Immature natural killer cell (primary cell): ENCODE measurements around the gene KCND2. TPM values are rescaled to one million over a fixed set of nuclear protein-coding genes. Genes with fewer than 3 reads are reported as not detected.
"Not testable (repeated sequence)": the region's sequence is repeated elsewhere in the genome, so short reads cannot be mapped to it uniquely, and the experiment has no call there.

ENCODE experiments used
- DNase-seq, 3 donors: peaks; one replicate each; pipeline ENCODE4 v3.0.0; 2022; ENCODE audit warnings: mixed read lengths in 1 of 3
- H3K27ac Mint-ChIP-seq, 6 donors: one replicate each; pipeline ENCODE4 v1.8.0; 2020; ENCODE audit warnings: mixed read lengths in 6 of 6, mild to moderate bottlenecking in 5 of 6, inconsistent platforms in 4 of 6, moderate library complexity in 3 of 6
- H3K27me3 Mint-ChIP-seq, 3 donors: one replicate each; pipeline ENCODE4 v1.8.0; 2020 to 2021; ENCODE audit warnings: low read depth in 3 of 3, mild to moderate bottlenecking in 3 of 3, mixed read lengths in 3 of 3, moderate library complexity in 3 of 3, inconsistent platforms in 1 of 3
- H3K36me3 Mint-ChIP-seq, 3 donors: one replicate each; pipeline ENCODE4 v1.8.0; 2020; ENCODE audit warnings: mixed read lengths in 3 of 3, inconsistent platforms in 2 of 3, mild to moderate bottlenecking in 2 of 3
- H3K4me1 Mint-ChIP-seq, 2 donors: one replicate each; pipeline ENCODE4 v1.8.0; 2020; ENCODE audit warnings: inconsistent platforms in 2 of 2, mild to moderate bottlenecking in 2 of 2, mixed read lengths in 2 of 2, moderate library complexity in 1 of 2
- H3K4me3 Mint-ChIP-seq, 5 donors: one replicate each; pipeline ENCODE4 v1.8.0; 2020; ENCODE audit warnings: mild to moderate bottlenecking in 5 of 5, mixed read lengths in 5 of 5, inconsistent platforms in 3 of 5, moderate library complexity in 3 of 5
- H3K9me3 Mint-ChIP-seq, 6 donors: one replicate each; pipeline ENCODE4 v1.8.0; 2020; ENCODE audit warnings: mild to moderate bottlenecking in 6 of 6, mixed read lengths in 6 of 6, inconsistent platforms in 4 of 6, moderate library complexity in 3 of 6
- polyA plus RNA-seq, 3 donors: library from polyadenylated mRNA; unstranded; fragments of 300-500 nt; fragmentation: Illumina TruSeq; gene quantifications; one replicate each; pipeline ENCODE4 v1.2.3, GENCODE V29; 2021

Gene KCND2
- polyA plus RNA-seq, 3 donors from 2014 or later, result not detected

- H3K4me1 Mint-ChIP-seq, result no peaks in the 10 kb centered on the region
- no peak overlapping the region for H3K27ac Mint-ChIP-seq
- peaks cover 0 to 1% (median 0%) of the 10 kb centered on the region in 3 donors for H3K27me3 Mint-ChIP-seq
- H3K9me3 Mint-ChIP-seq, result peaks cover 0 to 4% (median 0%) of the 10 kb centered on the region in 6 donors
- no peak overlapping the region for H3K4me3 Mint-ChIP-seq
- H3K36me3 Mint-ChIP-seq, result no peaks in the 10 kb centered on the region
- no peak for DNase-seq
These were observed 282.1 kb downstream of the KCND2 start for GRCh38 chr7:120554960-120555571.

GRCh38 chr7:120564145-120564544, 291.2 kb downstream of the KCND2 start:
- DNase-seq, result no peak
- Mint-ChIP-seq H3K36me3 (no peaks in the 10 kb centered on the region), H3K4me1 (no peaks in the 10 kb centered on the region), H3K4me3 (no peak overlapping the region), H3K27me3 (peaks cover 0 to 2% (median 0%) of the 10 kb centered on the region in 3 donors), H3K9me3 (peaks cover 0 to 13% (median 7%) of the 10 kb centered on the region in 6 donors), H3K27ac (no peak overlapping the region)

DNA sequence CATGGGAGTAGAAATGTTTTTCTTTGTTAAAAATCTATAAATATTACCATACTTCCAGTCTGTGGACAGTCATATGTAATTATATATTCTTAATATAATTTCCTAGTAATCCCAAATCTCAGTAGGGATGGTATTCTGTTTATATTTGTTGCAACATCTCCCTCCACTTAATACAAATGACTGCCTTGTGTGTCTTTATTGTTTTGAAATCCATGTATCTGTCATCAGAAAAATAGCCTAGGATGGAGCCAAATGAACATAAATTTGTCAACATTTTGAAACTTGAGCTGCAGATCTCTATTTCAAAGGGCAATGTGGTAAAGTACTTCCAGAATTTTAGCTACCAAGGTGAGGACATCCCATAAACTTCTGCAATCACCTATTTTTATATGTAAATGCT, 294.2 kb downstream of the KCND2 start:
- no peak for DNase-seq
- no peak overlapping the region for H3K27ac Mint-ChIP-seq
- H3K27me3 Mint-ChIP-seq, result peaks cover 0 to 2% (median 0%) of the 10 kb centered on the region in 3 donors
- H3K9me3 Mint-ChIP-seq, result peaks cover 0 to 13% (median 5%) of the 10 kb centered on the region in 6 donors
- no peak overlapping the region for H3K4me3 Mint-ChIP-seq
- H3K4me1 Mint-ChIP-seq, result no peaks in the 10 kb centered on the region
- no peaks in the 10 kb centered on the region for H3K36me3 Mint-ChIP-seq

GRCh38 chr7:120578657-120579056, 305.7 kb downstream of the KCND2 start:
- H3K4me3 Mint-ChIP-seq, DNase-seq, H3K36me3 Mint-ChIP-seq, H3K27ac Mint-ChIP-seq, H3K27me3 Mint-ChIP-seq, H3K4me1 Mint-ChIP-seq: not testable (repeated sequence)
- H3K9me3 Mint-ChIP-seq, result peaks cover 3 to 10% (median 6%) of the 10 kb centered on the region in 6 donors

DNA sequence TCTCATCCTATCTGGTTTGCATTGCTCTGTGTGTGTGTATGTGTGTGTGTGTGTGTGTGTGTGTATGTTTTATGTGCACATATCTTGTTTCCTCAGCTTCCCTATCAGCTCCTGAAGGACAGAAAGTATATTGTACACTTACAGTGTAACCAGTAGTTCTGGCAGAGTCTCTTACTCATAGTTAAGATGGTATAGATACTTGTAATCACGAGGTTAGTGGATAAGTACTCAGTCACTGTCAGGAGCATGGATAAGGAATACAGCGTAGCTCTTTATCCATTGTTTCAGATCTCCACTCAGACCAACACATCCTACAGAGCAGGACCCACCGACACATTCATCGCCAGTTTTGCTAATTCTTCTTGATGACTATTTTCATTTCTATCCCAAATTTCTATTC, 309.9 kb downstream of the KCND2 start:
- Mint-ChIP-seq H3K27ac (no peak overlapping the region), H3K4me3 (no peak overlapping the region), H3K9me3 (peaks cover 3 to 16% (median 7%) of the 10 kb centered on the region in 6 donors), H3K4me1 (no peaks in the 10 kb centered on the region), H3K27me3 (no peaks in the 10 kb centered on the region), H3K36me3 (no peaks in the 10 kb centered on the region)
- DNase-seq, result no peak

- peaks cover 3 to 16% (median 9%) of the 10 kb centered on the region in 6 donors for H3K9me3 Mint-ChIP-seq
- no peak overlapping the region for H3K4me3 Mint-ChIP-seq
- no peaks in the 10 kb centered on the region for H3K27me3 Mint-ChIP-seq
- no peak overlapping the region for H3K27ac Mint-ChIP-seq
- no peak for DNase-seq
- H3K4me1 Mint-ChIP-seq, result no peaks in the 10 kb centered on the region
- no peaks in the 10 kb centered on the region for H3K36me3 Mint-ChIP-seq
These were observed 311.1 kb downstream of the KCND2 start for GRCh38 chr7:120583899-120584586.

- no peaks in the 10 kb centered on the region for H3K36me3 Mint-ChIP-seq
- no peak overlapping the region for H3K27ac Mint-ChIP-seq
- no peaks in the 10 kb centered on the region for H3K4me1 Mint-ChIP-seq
- H3K9me3 Mint-ChIP-seq, result peaks cover 2 to 12% (median 7%) of the 10 kb centered on the region in 6 donors
- no peak overlapping the region for H3K4me3 Mint-ChIP-seq
- no peaks in the 10 kb centered on the region for H3K27me3 Mint-ChIP-seq
- DNase-seq, result no peak
These were observed 313.6 kb downstream of the KCND2 start for GRCh38 chr7:120586571-120586970.

DNA sequence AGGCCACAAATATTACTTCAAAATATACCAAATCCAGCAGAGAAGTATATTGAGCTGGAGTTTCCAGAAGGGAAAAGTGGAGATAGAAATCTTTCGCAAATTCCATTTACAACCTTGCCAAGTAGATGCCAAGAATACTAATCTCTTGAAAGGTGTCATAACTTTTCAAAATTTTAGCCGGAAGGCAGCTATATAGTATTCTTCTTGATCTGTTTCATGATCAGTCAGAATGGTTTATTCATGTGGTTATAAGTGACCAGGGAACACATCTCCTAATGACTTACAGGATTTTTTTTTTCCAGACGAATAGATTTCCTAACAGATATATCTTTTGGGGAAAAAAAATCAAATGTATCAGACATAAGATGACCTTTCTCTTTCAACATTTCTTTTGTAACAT, 314.3 kb downstream of the KCND2 start:
- Mint-ChIP-seq H3K4me3 (no peak overlapping the region), H3K27me3 (no peaks in the 10 kb centered on the region), H3K27ac (no peak overlapping the region), H3K4me1 (no peaks in the 10 kb centered on the region), H3K36me3 (no peaks in the 10 kb centered on the region), H3K9me3 (peaks cover under 1 to 11% (median 8%) of the 10 kb centered on the region in 6 donors)
- DNase-seq, result no peak

GRCh38 chr7:120588416-120588815, 315.4 kb downstream of the KCND2 start:
- Mint-ChIP-seq H3K4me1 (no peaks in the 10 kb centered on the region), H3K4me3 (no peak overlapping the region), H3K27ac (no peak overlapping the region), H3K27me3 (no peaks in the 10 kb centered on the region), H3K9me3 (peaks cover under 1 to 10% (median 9%) of the 10 kb centered on the region in 6 donors), H3K36me3 (no peaks in the 10 kb centered on the region)
- no peak for DNase-seq

GRCh38 chr7:120588862-120589261, 315.9 kb downstream of the KCND2 start:
- H3K4me3 Mint-ChIP-seq, result no peak overlapping the region
- H3K27ac Mint-ChIP-seq, result no peak overlapping the region
- H3K9me3 Mint-ChIP-seq, result peaks cover 1 to 12% (median 5%) of the 10 kb centered on the region in 6 donors
- DNase-seq, result no peak
- H3K36me3 Mint-ChIP-seq, result no peaks in the 10 kb centered on the region
- H3K27me3 Mint-ChIP-seq, result no peaks in the 10 kb centered on the region
- H3K4me1 Mint-ChIP-seq, result no peaks in the 10 kb centered on the region

- no peaks in the 10 kb centered on the region for H3K4me1 Mint-ChIP-seq
- no peak overlapping the region for H3K4me3 Mint-ChIP-seq
- no peak for DNase-seq
- no peak overlapping the region for H3K27ac Mint-ChIP-seq
- H3K36me3 Mint-ChIP-seq, result no peaks in the 10 kb centered on the region
- peaks cover 0 to 2% (median 0%) of the 10 kb centered on the region in 3 donors for H3K27me3 Mint-ChIP-seq
- H3K9me3 Mint-ChIP-seq, result peaks cover 0 to 19% (median 6%) of the 10 kb centered on the region in 6 donors
These were observed 327.6 kb downstream of the KCND2 start for GRCh38 chr7:120600607-120601006.

GRCh38 chr7:120603366-120603765, 330.4 kb downstream of the KCND2 start:
- no peak overlapping the region for H3K27ac Mint-ChIP-seq
- H3K36me3 Mint-ChIP-seq, result no peaks in the 10 kb centered on the region
- H3K4me3 Mint-ChIP-seq, result no peak overlapping the region
- no peaks in the 10 kb centered on the region for H3K4me1 Mint-ChIP-seq
- peaks cover 2 to 26% (median 9%) of the 10 kb centered on the region in 6 donors for H3K9me3 Mint-ChIP-seq
- DNase-seq, result no peak
- H3K27me3 Mint-ChIP-seq, result peaks cover 0 to 2% (median 0%) of the 10 kb centered on the region in 3 donors

DNA sequence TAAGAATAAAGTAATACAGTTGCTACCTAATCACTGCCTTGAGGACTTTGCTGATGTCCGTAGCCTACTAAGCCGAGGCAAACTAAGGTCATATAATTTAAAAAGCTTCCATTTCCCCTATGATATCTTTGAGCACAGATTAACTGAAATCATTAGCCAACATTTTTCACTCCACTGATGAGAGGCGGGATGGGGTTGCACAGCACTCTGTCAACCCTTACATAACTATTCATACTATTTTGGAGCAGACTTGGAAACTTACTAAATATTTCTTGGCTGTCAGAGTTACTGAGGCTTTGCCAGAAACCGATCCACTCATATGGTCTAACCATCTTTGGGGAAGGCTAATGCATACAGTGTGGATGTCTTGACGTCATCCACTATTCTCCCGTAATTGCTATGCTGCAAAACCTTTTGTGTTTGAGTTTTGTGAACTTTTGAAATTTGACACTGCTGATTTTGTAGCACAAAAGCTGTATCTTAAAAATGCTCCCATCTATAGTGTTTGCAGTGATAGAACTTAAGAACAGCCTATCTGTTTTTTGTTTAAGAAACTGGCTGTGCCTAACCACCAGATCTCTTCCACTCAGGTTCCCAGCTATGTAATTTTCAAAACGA, 336.3 kb downstream of the KCND2 start:
- H3K27ac Mint-ChIP-seq, result no peak overlapping the region
- H3K9me3 Mint-ChIP-seq, result peaks cover 2 to 26% (median 10%) of the 10 kb centered on the region in 6 donors
- DNase-seq, result no peak
- no peak overlapping the region for H3K4me3 Mint-ChIP-seq
- H3K36me3 Mint-ChIP-seq, result no peaks in the 10 kb centered on the region
- H3K4me1 Mint-ChIP-seq, result no peaks in the 10 kb centered on the region
- H3K27me3 Mint-ChIP-seq, result no peaks in the 10 kb centered on the region

DNA sequence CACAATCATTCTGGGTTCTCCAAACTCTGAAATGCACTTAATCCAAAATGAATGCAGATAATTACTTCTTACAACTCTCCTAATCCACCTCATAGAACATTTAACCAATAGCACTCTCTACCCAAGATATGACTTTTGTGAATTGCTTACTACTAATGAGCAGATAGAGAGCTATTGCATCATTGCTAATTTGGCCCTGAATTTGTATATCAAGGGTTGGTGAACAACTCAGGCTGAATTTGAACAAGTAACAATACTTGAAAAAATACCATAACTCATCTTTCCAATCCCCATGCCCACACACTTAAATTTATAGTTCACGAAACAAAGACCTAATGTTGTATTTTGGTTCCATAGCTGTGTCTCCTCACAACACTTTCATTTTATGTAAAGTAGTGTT, 339.0 kb downstream of the KCND2 start:
- no peak for DNase-seq
- peaks cover 0 to 33% (median 11%) of the 10 kb centered on the region in 6 donors for H3K9me3 Mint-ChIP-seq
- no peaks in the 10 kb centered on the region for H3K4me1 Mint-ChIP-seq
- no peaks in the 10 kb centered on the region for H3K36me3 Mint-ChIP-seq
- no peak overlapping the region for H3K27ac Mint-ChIP-seq
- peaks cover 0 to 3% (median 0%) of the 10 kb centered on the region in 3 donors for H3K27me3 Mint-ChIP-seq
- H3K4me3 Mint-ChIP-seq, result no peak overlapping the region
